ENCODE measurements around the gene TSHZ3.

- TF ChIP-seq EZH2 (IDR thresholded peaks at IDR 0.05; ENCODE audit: insufficient read depth, poor library complexity, severe bottlenecking) (no peak), EZH2phosphoT487 (IDR thresholded peaks at IDR 0.05; ENCODE audit: insufficient read depth, low read depth) (no peak)
Observed at GRCh38 chr19:31349160-31349881, at the start of gene TSHZ3.

All from GM23248 (cell line).